Tibial nerve (tissue), 4 donors: ENCODE data around the gene ZNF736.

Source experiments
- CTCF ChIP-seq, 5 experiments: fragments of 200-600 bp in 3 of 5; fragments of 450-650 bp in 2 of 5; sonication (generic) in 3 of 5; IDR thresholded peaks; one replicate each; pipeline ENCODE4 v1.5.1; 2016 to 2019; ENCODE audit warnings: antibody characterized with exemption in 5 of 5, mild to moderate bottlenecking in 3 of 5, moderate library complexity in 2 of 5
- EP300 ChIP-seq, 2 donors: sonication (generic); formaldehyde crosslinking; IDR thresholded peaks; one replicate each; pipeline ENCODE4 v1.6.1; 2017; ENCODE audit warnings: antibody characterized with exemption in 2 of 2, mild to moderate bottlenecking in 1 of 2
- POLR2A ChIP-seq, 2 donors: fragments of 450-650 bp; IDR thresholded peaks; one replicate each; pipeline ENCODE4 v1.6.1; 2017; ENCODE audit warnings: antibody characterized with exemption in 2 of 2, mild to moderate bottlenecking in 2 of 2, moderate library complexity in 2 of 2

GRCh38 chr7:64314566-64314965 lies 805 bp downstream of the ZNF736 start:
- TF ChIP-seq CTCF (IDR thresholded peaks at IDR 0.05) (no peak), POLR2A (IDR thresholded peaks at IDR 0.05) (no peak), EP300 (IDR thresholded peaks at IDR 0.05) (no peak)
